K562 (cell line): ENCODE results near the gene CCDC192. TPM values are rescaled to one million over a fixed set of nuclear protein-coding genes. Genes with fewer than 3 reads are reported as not detected.
A peak's percentile ranks its signal among the peaks of the same experiment; 100 is the strongest.

Experiments used
- ATAC-seq: fragments of 200-7000 bp; cut with Tn5 transposase; 3 replicates; pipeline ENCODE4 v1.9.1; 2020; ENCODE audit warnings: moderate library complexity
- BruUV-seq: library from RNA; stranded (reverse); fragments of 400-500 nt; replicated peaks from 2 replicates; lab custom pipeline; 2021; lab: Mats Ljungman, UMichigan
- CTCF ChIA-PET: fragments of 300-600 bp; formaldehyde crosslinking; extraction: SDS; loops from one replicate; lab custom pipeline; 2021; ENCODE audit warnings: low intra/inter-chr PET ratio; lab: Yijun Ruan, JAX
- POLR2A ChIA-PET: fragments of 300-600, 350-650 bp; sonication (Branson Sonifier 250); formaldehyde crosslinking; extraction: SDS; loops from one replicate; lab custom pipeline; 2021; ENCODE audit warnings: antibody characterized with exemption, inconsistent platforms; lab: Yijun Ruan, JAX
- DNase-seq, 4 experiments: peaks; one replicate each; pipeline versions ENCODE4 v3.0.0 to v3.0.0-alpha.2; 2011 to 2018; ENCODE audit warnings: low spot score in 3 of 4, mixed read lengths in 3 of 4; ENCODE audit errors: extremely low read depth in 1 of 4
- FAIRE-seq: peaks from 2 replicates; lab custom pipeline; 2011; peaks lifted over from hg19 to GRCh38; lab: Jason Lieb, UNC
- H2AFZ ChIP-seq: 2 replicates; pipeline ENCODE4 v1.6.0; 2011; ENCODE audit warnings: low read depth, low read length, control low read depth, inconsistent platforms
- H3K27ac ChIP-seq: fragments of 200-600 bp; 3 replicates; pipeline ENCODE4 v1.8.0; 2011; ENCODE audit warnings: low read depth, mild to moderate bottlenecking, control low read depth, inconsistent platforms, low read length, moderate library complexity, mixed read lengths; ENCODE audit errors: extremely low read depth
- H3K27me3 ChIP-seq, 2 experiments: fragments of 300-600 bp in 1 of 2; 2 replicates in 1 of 2; 3 replicates in 1 of 2; pipeline versions ENCODE4 v1.6.0 to v1.8.0; 2011; ENCODE audit warnings: inconsistent platforms in 2 of 2, low read length in 2 of 2, mild to moderate bottlenecking in 1 of 2, mixed read lengths in 1 of 2, moderate library complexity in 1 of 2; ENCODE audit not compliant: control insufficient read depth in 2 of 2, insufficient read depth in 2 of 2
- H3K36me3 ChIP-seq: fragments of 300-600 bp; 3 replicates; pipeline ENCODE4 v1.8.0; 2011; ENCODE audit warnings: mild to moderate bottlenecking, low read length, inconsistent platforms; ENCODE audit not compliant: control insufficient read depth, insufficient read depth
- H3K4me1 ChIP-seq, 2 experiments: fragments of 200-600 bp in 1 of 2; replicated peaks in 1 of 2; 2 replicates in 1 of 2; 3 replicates in 1 of 2; pipeline versions ENCODE4 v1.5.1 to v1.8.0; 2011; ENCODE audit warnings: inconsistent platforms in 2 of 2, low read length in 2 of 2, mild to moderate bottlenecking in 1 of 2, mixed read lengths in 1 of 2, moderate library complexity in 1 of 2; ENCODE audit not compliant: control insufficient read depth in 2 of 2, insufficient read depth in 2 of 2
- H3K4me2 ChIP-seq: 2 replicates; pipeline ENCODE4 v1.6.1; 2011; ENCODE audit warnings: low read length, control low read depth, inconsistent platforms, mixed read lengths; ENCODE audit not compliant: insufficient read depth
- H3K4me3 ChIP-seq: fragments of 200-600 bp; sonication (generic), shearing (Covaris generic); 2 replicates; pipeline ENCODE4 v1.5.1; 2016; ENCODE audit warnings: control low read depth, inconsistent platforms
- H3K79me2 ChIP-seq: fragments of 200-600 bp; 3 replicates; pipeline ENCODE4 v1.8.0; 2011; ENCODE audit warnings: low read length, inconsistent platforms; ENCODE audit not compliant: control insufficient read depth, insufficient read depth
- H3K9ac ChIP-seq, 2 experiments: 2 replicates each; pipeline versions ENCODE4 v1.6.0 to v1.6.1; 2011; ENCODE audit warnings: low read depth in 2 of 2, low read length in 2 of 2, control low read depth in 1 of 2, inconsistent platforms in 1 of 2, mild to moderate bottlenecking in 1 of 2, mixed read lengths in 1 of 2; ENCODE audit not compliant: insufficient read depth in 1 of 2
- H3K9me1 ChIP-seq: one replicate; pipeline ENCODE4 v1.6.0; 2011; ENCODE audit warnings: inconsistent platforms, mild to moderate bottlenecking, low read length, moderate library complexity; ENCODE audit not compliant: control insufficient read depth, insufficient read depth
- H3K9me3 ChIP-seq: replicated peaks from 2 replicates; pipeline ENCODE4 v1.5.1; 2011; ENCODE audit warnings: low read depth, low read length, inconsistent platforms; ENCODE audit not compliant: control insufficient read depth, insufficient read depth
- H4K20me1 ChIP-seq: replicated peaks from 2 replicates; pipeline ENCODE4 v1.6.1; 2011; ENCODE audit warnings: low read length, inconsistent platforms, mixed read lengths; ENCODE audit not compliant: control insufficient read depth, insufficient read depth
- CEBPZ ChIP-seq: fragments of 150-350 bp; IDR thresholded peaks from 2 replicates; pipeline ENCODE4 v1.6.1; 2014; ENCODE audit warnings: low read depth, mild to moderate bottlenecking, low read length, borderline replicate concordance
- CREB1 ChIP-seq, 2 experiments: sonication (generic) in 1 of 2; formaldehyde crosslinking in 1 of 2; IDR thresholded peaks; 2 replicates each; pipeline versions ENCODE4 v1.6.1 to v1.8.0; 2012 to 2022; ENCODE audit warnings: inconsistent platforms in 1 of 2, mild to moderate bottlenecking in 1 of 2, missing genetic modification reagents in 1 of 2, moderate library complexity in 1 of 2
- EWSR1 ChIP-seq: fragments of 450-650 bp; IDR thresholded peaks from 2 replicates; pipeline ENCODE4 v1.6.1; 2018; ENCODE audit warnings: borderline replicate concordance, mild to moderate bottlenecking, low read depth, moderate library complexity; ENCODE audit not compliant: partially characterized antibody
- HMGXB4 ChIP-seq: sonication (generic); formaldehyde crosslinking; IDR thresholded peaks from 2 replicates; pipeline ENCODE4 v1.8.1; 2023; ENCODE audit warnings: mild to moderate bottlenecking, missing genetic modification reagents
- JUND ChIP-seq, 2 experiments: IDR thresholded peaks; 2 replicates in 1 of 2; 3 replicates in 1 of 2; pipeline ENCODE4 v1.6.1; 2011; ENCODE audit warnings: borderline replicate concordance in 2 of 2, low read depth in 2 of 2, low read length in 2 of 2, improper control_type of control experiment in 1 of 2, missing biosample characterization in 1 of 2, missing genetic modification characterization in 1 of 2, missing genetic modification reagents in 1 of 2
- NFE2 ChIP-seq: IDR thresholded peaks from 2 replicates; pipeline ENCODE4 v1.6.1; 2014; ENCODE audit warnings: antibody characterized with exemption, low read depth
- RBM22 ChIP-seq: fragments of 200-400 bp; formaldehyde crosslinking; IDR thresholded peaks from 2 replicates; pipeline ENCODE4 v1.6.1; 2018; ENCODE audit warnings: low read length, low read depth; ENCODE audit not compliant: poor library complexity, severe bottlenecking
- SMAD2 ChIP-seq: fragments of 150-350 bp; IDR thresholded peaks from 2 replicates; pipeline ENCODE4 v1.6.1; 2014; ENCODE audit warnings: low read depth, mild to moderate bottlenecking, low read length
- STAG1 ChIP-seq: sonication (generic); formaldehyde crosslinking; IDR thresholded peaks from 2 replicates; pipeline ENCODE4 v1.5.0; 2020; ENCODE audit warnings: missing genetic modification reagents, borderline replicate concordance
- ZNF444 ChIP-seq: fragments of 250-450 bp; sonication (Bioruptor Pico); IDR thresholded peaks from 2 replicates; pipeline ENCODE4 v1.4.0; 2020; ENCODE audit warnings: mild to moderate bottlenecking, moderate library complexity
- ZNF639 ChIP-seq, 2 experiments: fragments of 200-800 bp in 1 of 2; sonication (Bioruptor generic) in 1 of 2; sonication (generic) in 1 of 2; formaldehyde crosslinking in 1 of 2; IDR thresholded peaks in 1 of 2; conservative IDR thresholded peaks in 1 of 2; 2 replicates each; pipeline versions ENCODE4 v1.5.0 to v1.6.1; 2016 to 2020; ENCODE audit warnings: missing compliant biosample characterization in 1 of 2, missing genetic modification characterization in 1 of 2, missing genetic modification reagents in 1 of 2
- whole genome bisulfite sequencing: fragments of 100-300 bp; shearing (Covaris generic); methylation state at CpG from one replicate; pipeline ENCODE4 v1.1.6; 2016; ENCODE audit warnings: low coverage, mixed read lengths; ENCODE audit not compliant: insufficient coverage; ENCODE audit errors: missing lambda C conversion rate; 5-methylcytosine and 5-hydroxymethylcytosine counted together
- in situ Hi-C: fragments of 300-500 bp; cut with MboI; formaldehyde crosslinking; loops from 4 replicates; pipeline ENCODE4 v1.15.0; 2018; ENCODE audit warnings: inconsistent platforms, mixed read lengths
- intact Hi-C: fragments of 100-400 bp; cut with micrococcal nuclease; formaldehyde crosslinking; loops from 2 replicates; pipeline ENCODE4 v1.14.2; 2022
- polyA plus RNA-seq, 8 experiments: library from polyadenylated mRNA; depleted of rRNA in 4 of 8; stranded (reverse) in 5 of 8; unstranded in 3 of 8; fragments of >200 nt; fragmentation: Nextera tagmentation in 2 of 8; fragmentation: Illumina TruSeq in 1 of 8; extraction: Ambion mirVana in 2 of 8; extraction: Trizol in 1 of 8; gene quantifications; 2 replicates each; pipeline versions ENCODE4 v1.2.1 to v1.2.3, GENCODE V29; 2011 to 2014; ENCODE audit warnings: inconsistent platforms in 1 of 8, missing spikeins in 1 of 8
- total RNA-seq, 7 experiments: library from RNA; depleted of rRNA in 6 of 7; stranded (reverse); fragments of >200 nt in 6 of 7; fragmentation: Illumina TruSeq in 2 of 7; extraction: Trizol in 2 of 7; gene quantifications; 2 replicates each; pipeline versions ENCODE4 v1.2.1 to v1.2.3, GENCODE V29; 2011 to 2021; ENCODE audit warnings: low replicate concordance in 1 of 7

The CCDC192 gene
- total and polyA plus RNA-seq, 9 of the 15 experiments (the other 6 are each of a cell fraction or from before 2014, with no cell fraction given), result 0.21 to 0.66 (median 0.38) TPM; not detected in 2

- Histone ChIP-seq H3K27ac (no peak overlapping the region; the same call in 2 of the 3 replicates), H4K20me1 (no peaks in the 10 kb centered on the region), H3K9me3 (no peaks in the 10 kb centered on the region), H3K9me1 (no peaks in the 10 kb centered on the region), H2AFZ (no peak overlapping the region), H3K4me3 (no peak overlapping the region), H3K9ac (no peak overlapping the region), H3K4me1 (peaks cover 0 to 4% of the 10 kb centered on the region in 2 experiments; a peak in 2 of 5 replicates), H3K79me2 (no peaks in the 10 kb centered on the region), H3K36me3 (no peaks in the 10 kb centered on the region; the same call in 2 of the 3 replicates), H3K27me3 (no peaks in the 10 kb centered on the region), H3K4me2 (no peak overlapping the region; the same call in 1 of the 2 replicates)
- CTCF ChIA-PET, result interaction anchor here (0.6 kb wide), 1 partner anchor 1637 kb away, joined by 3 read pairs; no protein-coding TSS in a partner anchor
- BruUV-seq, result no TSS peak
- DNase-seq, result no peak
- POLR2A ChIA-PET, result interaction anchor here (1.0 kb wide), 1 partner anchor 12 kb away, joined by 3 read pairs; no protein-coding TSS in a partner anchor
- intact Hi-C loops (no loop called here), in situ Hi-C loops (no loop called here)
- peak; percentile 42; the same call in 1 of the 3 replicates for ATAC-seq
- no peak for FAIRE-seq
- 42% methylated on average over 2 of the region's 2 CpGs for WGBS
- TF ChIP-seq SMAD2, result no peak
- no peak for TF ChIP-seq ZNF444 (CRISPR knock-in tag)
- TF ChIP-seq HMGXB4, result no peak
- no peak for TF ChIP-seq EWSR1
- TF ChIP-seq ZNF639 (CRISPR knock-in tag; conservative IDR thresholded peaks at IDR 0.05 in 1 of 2, IDR thresholded peaks at IDR 0.05 in 1 of 2), result no peak
- no peak for TF ChIP-seq STAG1 (CRISPR knock-in tag)
- TF ChIP-seq JUND (IDR thresholded peaks at IDR 0.05; ENCODE audit: borderline replicate concordance, low read depth, low read length), result no peak
- TF ChIP-seq JUND (tag; IDR thresholded peaks at IDR 0.05; ENCODE audit: borderline replicate concordance, low read depth, low read length), result no peak
- no peak for TF ChIP-seq CREB1 (IDR thresholded peaks at IDR 0.05)
- TF ChIP-seq CREB1 (CRISPR knock-in tag; IDR thresholded peaks at IDR 0.05), result no peak
- no peak for TF ChIP-seq RBM22
- no peak for TF ChIP-seq CEBPZ
- no peak for TF ChIP-seq NFE2
Measured at GRCh38 chr5:127987354-127988145, 284.4 kb downstream of the CCDC192 start.
